Esophagus squamous epithelium (tissue), 4 donors: ENCODE measurements around the gene MICAL3.

Experiments used
- CTCF ChIP-seq, 6 experiments: fragments of 450-650 bp in 4 of 6; fragments of 200-600 bp in 2 of 6; sonication (generic) in 2 of 6; IDR thresholded peaks; one replicate each; pipeline ENCODE4 v1.5.1; 2016 to 2019; ENCODE audit warnings: antibody characterized with exemption in 6 of 6, mild to moderate bottlenecking in 4 of 6, moderate library complexity in 4 of 6
- POLR2A ChIP-seq, 4 donors: fragments of 450-650 bp; IDR thresholded peaks; one replicate each; pipeline ENCODE4 v1.6.1; 2017; ENCODE audit warnings: antibody characterized with exemption in 4 of 4, mild to moderate bottlenecking in 4 of 4, moderate library complexity in 3 of 4

- no peak for TF ChIP-seq CTCF (IDR thresholded peaks at IDR 0.05)
- no peak for TF ChIP-seq POLR2A (IDR thresholded peaks at IDR 0.05)
Observed at GRCh38 chr22:17876306-17876831, 148.0 kb downstream of the MICAL3 start.
